A673 (cell line): ENCODE results near the gene FBXO9. TPM values are rescaled to one million over a fixed set of nuclear protein-coding genes. Genes with fewer than 3 reads are reported as not detected.

Source experiments
- BruUV-seq: library from RNA; stranded (reverse); fragments of 400-500 nt; replicated peaks from 2 replicates; lab custom pipeline; 2021; lab: Mats Ljungman, UMichigan
- CTCF ChIA-PET: fragments of 300-600 bp; sonication (Branson Sonifier 250); formaldehyde crosslinking; loops from one replicate; lab custom pipeline; 2022; ENCODE audit warnings: antibody characterized with exemption; lab: Charles Lee
- POLR2A ChIA-PET: fragments of 300-600 bp; sonication (Branson Sonifier 250); formaldehyde crosslinking; loops from one replicate; lab custom pipeline; 2022; ENCODE audit warnings: antibody characterized with exemption; ENCODE audit not compliant: low non-redundant PET; lab: Charles Lee
- DNase-seq: peaks from one replicate; pipeline ENCODE4 v3.0.0-alpha.2; 2015; ENCODE audit warnings: low spot score
- H3K27ac ChIP-seq: fragments of 200-600 bp; sonication (generic); 2 replicates; pipeline ENCODE4 v1.5.1; 2016; ENCODE audit warnings: mixed run types, low read depth, mild to moderate bottlenecking, mixed read lengths, antibody characterized with exemption, low read length; ENCODE audit not compliant: poor library complexity, severe bottlenecking
- H3K27me3 ChIP-seq: fragments of 200-600 bp; sonication (generic); replicated peaks from 2 replicates; pipeline ENCODE4 v1.6.1; 2017; ENCODE audit warnings: mixed run types, low read depth, mild to moderate bottlenecking, mixed read lengths, antibody characterized with exemption, low read length; ENCODE audit not compliant: insufficient read depth, poor library complexity
- H3K36me3 ChIP-seq: fragments of 200-600 bp; sonication (generic); 2 replicates; pipeline ENCODE4 v1.6.1; 2016; ENCODE audit warnings: mixed run types, mild to moderate bottlenecking, mixed read lengths, antibody characterized with exemption, low read length; ENCODE audit not compliant: insufficient read depth, poor library complexity, severe bottlenecking
- H3K4me1 ChIP-seq: fragments of 200-600 bp; sonication (generic); 2 replicates; pipeline ENCODE4 v1.6.1; 2017; ENCODE audit warnings: mixed run types, mild to moderate bottlenecking, mixed read lengths, antibody characterized with exemption, low read length; ENCODE audit not compliant: insufficient read depth, poor library complexity, severe bottlenecking
- H3K4me3 ChIP-seq: fragments of 200-600 bp; sonication (generic); 2 replicates; pipeline ENCODE4 v1.5.1; 2016; ENCODE audit warnings: low read depth, mixed run types, mild to moderate bottlenecking, mixed read lengths, low read length; ENCODE audit not compliant: poor library complexity, severe bottlenecking
- H3K9me3 ChIP-seq: fragments of 200-600 bp; sonication (generic); 2 replicates; pipeline ENCODE4 v1.6.1; 2016; ENCODE audit warnings: mixed run types, low read depth, mild to moderate bottlenecking, mixed read lengths, antibody characterized with exemption, low read length; ENCODE audit not compliant: poor library complexity, severe bottlenecking
- EZH2 ChIP-seq: fragments of 200-600 bp; sonication (generic); IDR thresholded peaks from 2 replicates; pipeline ENCODE4 v1.6.1; 2017; ENCODE audit warnings: borderline replicate concordance, low read depth, mild to moderate bottlenecking, mixed read lengths, antibody characterized with exemption, low read length; ENCODE audit not compliant: poor library complexity, severe bottlenecking
- intact Hi-C: fragments of 100-400 bp; cut with micrococcal nuclease; formaldehyde crosslinking; loops from one replicate; pipeline ENCODE4 v1.10.0; 2022; ENCODE audit not compliant: unreplicated experiment
- total RNA-seq: library from RNA; stranded (reverse); gene quantifications from 2 replicates; pipeline ENCODE4 v1.2.3, GENCODE V29; 2021
- TF ChIP-seq, protein P1 (sequence below): fragments of 300-800, 200-600 bp; sonication (generic); conservative IDR thresholded peaks from 2 replicates; pipeline ENCODE4 v1.5.1; 2017; ENCODE audit warnings: low read depth, mild to moderate bottlenecking, antibody characterized with exemption, low read length, moderate library complexity, mixed read lengths

The FBXO9 gene
- total RNA-seq, 1 experiment from 2014 or later: 76.7 TPM

DNA sequence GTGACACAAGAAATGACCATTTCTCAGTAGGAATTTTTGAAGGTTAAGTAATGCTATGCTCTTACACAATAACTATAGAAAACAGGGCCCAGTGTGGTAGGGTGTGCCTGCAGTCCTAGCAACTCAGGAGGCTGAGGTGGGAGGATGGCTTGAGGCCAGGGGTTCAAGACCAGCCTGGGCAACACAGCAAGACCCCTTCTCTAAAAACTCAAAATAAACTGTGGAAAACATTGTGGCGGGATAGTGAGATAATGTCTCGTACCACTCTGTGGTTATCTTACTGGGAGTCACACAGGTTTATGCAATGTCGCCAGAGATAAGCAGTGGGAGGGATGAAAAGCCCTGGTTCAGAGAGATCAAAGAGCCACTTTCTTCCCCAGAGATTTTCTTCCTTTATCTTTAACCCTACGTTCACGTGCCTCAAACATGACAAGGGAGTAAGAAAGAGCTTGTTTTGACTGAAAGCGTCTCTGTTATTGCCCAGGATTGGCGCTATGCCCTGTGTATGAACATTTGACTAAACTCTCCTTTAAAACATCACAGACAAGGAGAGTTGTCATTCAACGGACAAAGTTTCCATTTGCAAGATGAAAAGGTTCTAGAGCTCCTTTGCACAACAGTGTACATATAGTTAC lies 69.5 kb downstream of the FBXO9 start:
- no peaks in the 10 kb centered on the region for H3K9me3 ChIP-seq
- intact Hi-C loops: no loop called here
- H3K27me3 ChIP-seq: no peaks in the 10 kb centered on the region
- no TSS peak for BruUV-seq
- POLR2A ChIA-PET: no interaction called here
- no peak overlapping the region for H3K4me3 ChIP-seq
- TF ChIP-seq, protein P1, sequence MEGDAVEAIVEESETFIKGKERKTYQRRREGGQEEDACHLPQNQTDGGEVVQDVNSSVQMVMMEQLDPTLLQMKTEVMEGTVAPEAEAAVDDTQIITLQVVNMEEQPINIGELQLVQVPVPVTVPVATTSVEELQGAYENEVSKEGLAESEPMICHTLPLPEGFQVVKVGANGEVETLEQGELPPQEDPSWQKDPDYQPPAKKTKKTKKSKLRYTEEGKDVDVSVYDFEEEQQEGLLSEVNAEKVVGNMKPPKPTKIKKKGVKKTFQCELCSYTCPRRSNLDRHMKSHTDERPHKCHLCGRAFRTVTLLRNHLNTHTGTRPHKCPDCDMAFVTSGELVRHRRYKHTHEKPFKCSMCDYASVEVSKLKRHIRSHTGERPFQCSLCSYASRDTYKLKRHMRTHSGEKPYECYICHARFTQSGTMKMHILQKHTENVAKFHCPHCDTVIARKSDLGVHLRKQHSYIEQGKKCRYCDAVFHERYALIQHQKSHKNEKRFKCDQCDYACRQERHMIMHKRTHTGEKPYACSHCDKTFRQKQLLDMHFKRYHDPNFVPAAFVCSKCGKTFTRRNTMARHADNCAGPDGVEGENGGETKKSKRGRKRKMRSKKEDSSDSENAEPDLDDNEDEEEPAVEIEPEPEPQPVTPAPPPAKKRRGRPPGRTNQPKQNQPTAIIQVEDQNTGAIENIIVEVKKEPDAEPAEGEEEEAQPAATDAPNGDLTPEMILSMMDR: no peak
- TF ChIP-seq EZH2: no peak
- no peaks in the 10 kb centered on the region for H3K4me1 ChIP-seq
- no peak for DNase-seq
- H3K27ac ChIP-seq: no peak overlapping the region
- H3K36me3 ChIP-seq: no peaks in the 10 kb centered on the region
- CTCF ChIA-PET: no interaction called here

DNA sequence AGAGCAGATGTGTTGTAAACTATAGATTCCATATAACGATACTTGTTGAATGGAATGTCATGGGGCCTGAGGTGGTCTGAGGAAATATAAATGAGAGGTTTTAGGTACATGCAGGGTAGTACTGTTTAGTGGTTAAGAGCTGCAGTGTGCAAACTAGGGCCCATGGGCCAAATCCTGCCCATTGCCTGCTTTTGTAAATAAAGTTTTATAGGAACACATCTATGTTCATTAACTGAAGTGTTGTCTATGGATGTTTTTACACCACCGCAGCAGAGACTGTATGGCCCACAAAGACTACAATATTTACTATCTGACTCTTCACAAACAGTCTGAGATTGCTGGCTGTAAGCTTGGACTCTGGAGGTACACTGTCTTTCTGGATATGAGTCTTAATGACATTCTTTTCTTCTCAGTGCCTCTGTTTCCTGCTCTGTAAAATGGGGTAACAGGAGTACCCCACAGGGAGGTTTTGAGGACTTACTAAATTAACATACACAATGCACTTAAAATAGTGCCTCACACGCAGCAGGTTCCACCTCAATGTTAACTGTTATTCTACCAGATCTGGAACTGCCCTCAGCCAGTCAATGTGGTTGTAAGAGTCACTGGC lies 70.9 kb downstream of the FBXO9 start:
- H3K27me3 ChIP-seq: no peaks in the 10 kb centered on the region
- no peaks in the 10 kb centered on the region for H3K4me1 ChIP-seq
- H3K9me3 ChIP-seq: no peaks in the 10 kb centered on the region
- H3K4me3 ChIP-seq: no peak overlapping the region
- no peaks in the 10 kb centered on the region for H3K36me3 ChIP-seq
- BruUV-seq: no TSS peak
- no peak for DNase-seq
- ChIA-PET CTCF (no interaction called here), POLR2A (no interaction called here)
- no peak overlapping the region for H3K27ac ChIP-seq
- TF ChIP-seq, protein P1: no peak
- TF ChIP-seq EZH2: no peak
- intact Hi-C loops: no loop called here

DNA sequence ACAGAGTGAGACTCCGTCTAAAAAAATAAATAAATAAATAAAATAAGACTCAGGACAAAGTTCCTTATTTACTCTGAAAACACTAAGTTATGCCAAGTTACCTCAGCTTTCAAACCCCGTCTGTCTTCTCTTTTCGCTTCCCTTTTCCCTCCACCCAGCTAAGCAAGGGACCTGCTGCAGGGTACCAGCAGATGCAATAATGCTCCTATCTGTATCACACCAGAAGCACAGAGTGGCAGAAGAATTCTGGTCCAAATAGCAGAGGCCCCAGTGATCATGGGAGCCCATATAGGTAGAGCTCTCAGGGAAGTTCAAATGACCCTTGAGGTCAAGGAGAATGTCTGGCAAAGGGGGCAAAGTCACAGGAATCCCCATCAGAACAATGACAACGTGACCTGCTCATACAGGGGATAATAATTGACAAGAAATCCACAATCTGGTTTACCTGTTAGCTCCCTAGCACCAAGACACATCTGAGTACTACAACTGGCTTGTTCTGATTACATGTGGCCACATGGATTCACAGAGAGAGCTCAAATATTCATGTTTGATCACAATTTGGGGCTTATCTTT lies 74.7 kb downstream of the FBXO9 start:
- no peaks in the 10 kb centered on the region for H3K36me3 ChIP-seq
- no peaks in the 10 kb centered on the region for H3K4me1 ChIP-seq
- H3K27me3 ChIP-seq: no peaks in the 10 kb centered on the region
- POLR2A ChIA-PET: no interaction called here
- TF ChIP-seq, protein P1: no peak
- TF ChIP-seq EZH2: no peak
- no TSS peak for BruUV-seq
- H3K27ac ChIP-seq: no peak overlapping the region
- CTCF ChIA-PET: no interaction called here
- intact Hi-C loops: no loop called here
- no peaks in the 10 kb centered on the region for H3K9me3 ChIP-seq
- no peak overlapping the region for H3K4me3 ChIP-seq
- DNase-seq: no peak
